DND-41 (cell line): Measurements from ENCODE around the gene PADI2.

ENCODE experiments used
- ATAC-seq: fragments of 200-7000 bp; cut with Tn5 transposase; 3 replicates; pipeline ENCODE4 v1.9.1; 2021; ENCODE audit warnings: low read depth; ENCODE audit not compliant: insufficient read depth
- DNase-seq: peaks from one replicate; pipeline ENCODE4 v3.0.0-alpha.2; 2020
- H2AFZ ChIP-seq: 2 replicates; pipeline ENCODE4 v1.6.0; 2012; ENCODE audit warnings: low read depth, low read length
- H3K27ac ChIP-seq: 2 replicates; pipeline ENCODE4 v1.5.1; 2012; ENCODE audit warnings: low read length, inconsistent platforms
- H3K27me3 ChIP-seq: fragments of 200-600 bp; sonication (generic); 2 replicates; pipeline ENCODE4 v1.6.0; 2012; ENCODE audit warnings: low read length, mild to moderate bottlenecking, inconsistent platforms; ENCODE audit not compliant: insufficient read depth, poor library complexity
- H3K36me3 ChIP-seq: 2 replicates; pipeline ENCODE4 v1.5.1; 2012; ENCODE audit warnings: low read length, inconsistent platforms; ENCODE audit not compliant: insufficient read depth
- H3K4me1 ChIP-seq: 2 replicates; pipeline ENCODE4 v1.5.1; 2012; ENCODE audit warnings: mild to moderate bottlenecking, low read length; ENCODE audit not compliant: insufficient read depth
- H3K4me2 ChIP-seq: 2 replicates; pipeline ENCODE4 v1.6.0; 2012; ENCODE audit warnings: mild to moderate bottlenecking, moderate library complexity, low read length, inconsistent platforms; ENCODE audit not compliant: insufficient read depth
- H3K4me3 ChIP-seq, 2 experiments: fragments of 200-600 bp in 1 of 2; shearing (Covaris generic) in 1 of 2; 2 replicates each; pipeline ENCODE4 v1.5.1; 2012 to 2016; ENCODE audit warnings: inconsistent platforms in 2 of 2, low read length in 2 of 2, mild to moderate bottlenecking in 2 of 2, low read depth in 1 of 2, moderate library complexity in 1 of 2
- H3K79me2 ChIP-seq: 2 replicates; pipeline ENCODE4 v1.6.0; 2012; ENCODE audit warnings: low read length, inconsistent platforms; ENCODE audit not compliant: insufficient read depth
- H3K9ac ChIP-seq: 2 replicates; pipeline ENCODE4 v1.6.0; 2012; ENCODE audit warnings: low read depth, mild to moderate bottlenecking, inconsistent platforms, low read length, moderate library complexity
- H3K9me3 ChIP-seq: 2 replicates; pipeline ENCODE4 v1.5.1; 2012; ENCODE audit warnings: low read length, moderate library complexity, mild to moderate bottlenecking, inconsistent platforms; ENCODE audit not compliant: insufficient read depth, severe bottlenecking
- H4K20me1 ChIP-seq: 2 replicates; pipeline ENCODE4 v1.6.0; 2012; ENCODE audit warnings: low read length; ENCODE audit not compliant: insufficient read depth
- EZH2 ChIP-seq: IDR thresholded peaks from 3 replicates; pipeline ENCODE4 v1.6.1; 2012; ENCODE audit warnings: borderline replicate concordance, low read depth, mild to moderate bottlenecking, moderate library complexity, low read length, inconsistent platforms; ENCODE audit not compliant: severe bottlenecking
- TF ChIP-seq, protein P1 (sequence below): IDR thresholded peaks from 2 replicates; pipeline ENCODE4 v1.5.1; 2012; ENCODE audit warnings: borderline replicate concordance, low read length, moderate library complexity, mild to moderate bottlenecking; ENCODE audit not compliant: poor library complexity, severe bottlenecking; ENCODE audit errors: extremely low read depth

Gene PADI2

DNA sequence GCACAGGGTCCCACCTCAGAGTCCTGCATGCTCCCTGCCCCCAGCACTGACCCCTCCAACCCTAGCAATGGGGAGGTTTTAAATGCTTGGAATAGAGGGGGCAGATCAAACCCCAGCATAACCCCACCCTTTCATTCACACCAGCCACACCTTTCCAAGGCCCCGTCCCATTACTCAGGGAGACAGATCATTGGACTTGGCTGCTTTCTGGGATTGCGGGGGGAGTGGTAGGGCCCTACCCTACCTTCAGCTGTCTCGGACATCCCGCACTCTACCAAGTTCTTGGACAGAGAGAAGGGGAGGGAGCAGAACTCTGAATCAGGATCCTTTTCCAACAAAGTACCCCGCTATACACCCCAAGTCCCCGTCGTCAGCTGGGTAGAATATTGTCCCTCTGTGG is 983 bp downstream of the PADI2 start:
- H3K4me1 ChIP-seq, result no peaks in the 10 kb centered on the region
- no peaks in the 10 kb centered on the region for H3K79me2 ChIP-seq
- ATAC-seq (no peak), DNase-seq (no peak)
- no peaks in the 10 kb centered on the region for H3K9me3 ChIP-seq
- TF ChIP-seq, protein P1, sequence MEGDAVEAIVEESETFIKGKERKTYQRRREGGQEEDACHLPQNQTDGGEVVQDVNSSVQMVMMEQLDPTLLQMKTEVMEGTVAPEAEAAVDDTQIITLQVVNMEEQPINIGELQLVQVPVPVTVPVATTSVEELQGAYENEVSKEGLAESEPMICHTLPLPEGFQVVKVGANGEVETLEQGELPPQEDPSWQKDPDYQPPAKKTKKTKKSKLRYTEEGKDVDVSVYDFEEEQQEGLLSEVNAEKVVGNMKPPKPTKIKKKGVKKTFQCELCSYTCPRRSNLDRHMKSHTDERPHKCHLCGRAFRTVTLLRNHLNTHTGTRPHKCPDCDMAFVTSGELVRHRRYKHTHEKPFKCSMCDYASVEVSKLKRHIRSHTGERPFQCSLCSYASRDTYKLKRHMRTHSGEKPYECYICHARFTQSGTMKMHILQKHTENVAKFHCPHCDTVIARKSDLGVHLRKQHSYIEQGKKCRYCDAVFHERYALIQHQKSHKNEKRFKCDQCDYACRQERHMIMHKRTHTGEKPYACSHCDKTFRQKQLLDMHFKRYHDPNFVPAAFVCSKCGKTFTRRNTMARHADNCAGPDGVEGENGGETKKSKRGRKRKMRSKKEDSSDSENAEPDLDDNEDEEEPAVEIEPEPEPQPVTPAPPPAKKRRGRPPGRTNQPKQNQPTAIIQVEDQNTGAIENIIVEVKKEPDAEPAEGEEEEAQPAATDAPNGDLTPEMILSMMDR, result no peak
- no peaks in the 10 kb centered on the region for H3K36me3 ChIP-seq
- H3K27me3 ChIP-seq, result peaks cover 24% of the 10 kb centered on the region
- H3K27ac ChIP-seq, result no peak overlapping the region
- H3K4me3 ChIP-seq, result no peak overlapping the region
- H3K4me2 ChIP-seq, result no peak overlapping the region
- H3K9ac ChIP-seq, result no peak overlapping the region
- no peak overlapping the region for H2AFZ ChIP-seq
- 0 out of 2 replicates have a peak, but pooled peaks cover 2% of the 10 kb centered on the region for H4K20me1 ChIP-seq

DNA sequence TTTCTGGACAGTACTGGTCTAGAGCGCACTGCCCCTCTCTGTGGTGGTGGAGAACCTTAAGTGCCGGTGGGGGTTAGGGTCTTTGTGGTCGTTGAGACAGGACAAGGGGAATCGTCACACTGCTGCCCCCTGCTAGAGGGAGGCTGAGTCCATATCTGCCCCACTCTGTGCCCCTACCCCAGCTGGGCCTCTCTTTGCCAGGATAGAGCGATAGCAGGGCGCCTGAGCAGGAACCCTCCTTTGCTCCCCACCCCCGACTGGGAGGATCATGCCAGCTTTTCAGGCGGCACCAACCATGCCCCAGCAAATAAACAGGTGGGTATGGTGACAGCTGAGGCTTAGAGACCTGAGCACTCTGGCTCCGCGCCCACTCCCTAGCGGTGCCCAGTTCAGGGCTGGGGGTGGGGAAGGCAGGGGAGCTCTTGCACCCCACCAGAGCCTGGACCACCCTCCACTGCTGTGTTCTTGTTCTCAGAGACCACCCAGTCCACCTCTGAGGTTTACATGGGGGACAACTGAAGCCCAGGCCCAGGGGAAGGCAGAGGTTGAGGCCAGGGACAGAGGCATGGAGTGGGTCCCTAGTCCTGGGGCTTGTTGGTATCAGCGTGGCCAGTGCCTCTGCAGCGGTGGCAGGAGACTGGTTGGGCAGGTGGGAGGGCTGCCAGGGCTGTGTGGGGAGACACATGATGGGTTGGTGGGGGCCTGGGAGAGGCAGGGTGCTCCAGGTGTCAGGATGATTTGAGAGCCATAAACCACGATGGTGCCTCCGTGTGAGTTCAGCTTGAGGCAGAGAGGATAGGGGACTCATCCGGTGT is 1.6 kb downstream of the PADI2 start:
- Histone ChIP-seq H3K27ac (no peak overlapping the region), H2AFZ (no peak overlapping the region), H3K36me3 (no peaks in the 10 kb centered on the region), H3K4me3 (no peak overlapping the region), H3K9ac (no peak overlapping the region), H3K27me3 (peaks cover 24% of the 10 kb centered on the region), H3K4me1 (no peaks in the 10 kb centered on the region), H4K20me1 (0 out of 2 replicates have a peak, but pooled peaks cover 3% of the 10 kb centered on the region), H3K9me3 (no peaks in the 10 kb centered on the region), H3K4me2 (no peak overlapping the region), H3K79me2 (no peaks in the 10 kb centered on the region)
- ATAC-seq (no peak), DNase-seq (no peak)
- TF ChIP-seq, protein P1, result no peak
- TF ChIP-seq EZH2, result no peak

DNA sequence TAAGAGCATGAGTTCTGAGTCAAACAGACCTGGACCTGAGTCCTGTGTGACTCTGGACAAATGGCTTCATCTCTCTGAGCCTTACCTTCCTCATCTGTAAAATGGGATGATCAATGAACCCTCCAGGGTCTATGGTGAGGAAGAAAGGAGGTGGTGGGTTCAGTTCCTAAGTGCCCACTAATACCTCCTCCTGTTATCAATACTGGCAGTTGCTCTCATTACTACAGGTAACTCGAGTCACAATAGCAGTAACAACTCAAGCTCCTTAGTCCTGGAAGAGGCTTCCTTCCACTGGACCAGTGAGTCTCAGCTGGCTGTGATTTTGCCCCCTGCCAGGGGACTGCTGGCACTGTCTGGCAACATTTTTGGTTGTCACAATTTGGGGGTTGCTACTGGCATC is 2.6 kb downstream of the PADI2 start:
- Histone ChIP-seq H3K4me1 (no peaks in the 10 kb centered on the region), H3K79me2 (no peaks in the 10 kb centered on the region), H3K9ac (no peak overlapping the region), H3K4me3 (no peak overlapping the region), H3K36me3 (no peaks in the 10 kb centered on the region), H3K9me3 (no peaks in the 10 kb centered on the region), H4K20me1 (0 out of 2 replicates have a peak, but pooled peaks cover 3% of the 10 kb centered on the region), H3K27me3 (peaks cover 24% of the 10 kb centered on the region), H2AFZ (no peak overlapping the region), H3K27ac (no peak overlapping the region), H3K4me2 (no peak overlapping the region)
- no peak for DNase-seq
- no peak for ATAC-seq
- no peak for TF ChIP-seq EZH2
- TF ChIP-seq, protein P1, result no peak
